SK-N-SH treated with all-trans-retinoic acid at 6 μM for 48 hours (cell line): ENCODE results near the gene GIPC2.

Source experiments
- ARNTL ChIP-seq: fragments of 450-650 bp; formaldehyde crosslinking; IDR thresholded peaks from 2 replicates; pipeline ENCODE4 v1.5.0; 2020; ENCODE audit warnings: low read depth, mild to moderate bottlenecking, moderate library complexity, borderline replicate concordance
- BACH2 ChIP-seq: fragments of 250-450 bp; sonication (Bioruptor Pico); IDR thresholded peaks from 2 replicates; pipeline ENCODE4 v1.9.0; 2021; ENCODE audit warnings: mild to moderate bottlenecking, borderline replicate concordance
- CSDC2 ChIP-seq: fragments of 250-450 bp; sonication (Bioruptor Pico); IDR thresholded peaks from 2 replicates; pipeline ENCODE4 v1.5.0; 2020; ENCODE audit warnings: mild to moderate bottlenecking, moderate library complexity
- ESRRG ChIP-seq: fragments of 250-450 bp; sonication (Bioruptor Pico); IDR thresholded peaks from 2 replicates; pipeline ENCODE4 v1.6.1; 2021; ENCODE audit warnings: mild to moderate bottlenecking
- GLIS3 ChIP-seq: fragments of 250-450 bp; sonication (Bioruptor Pico); IDR thresholded peaks from 2 replicates; pipeline ENCODE4 v1.5.0; 2020; ENCODE audit warnings: mild to moderate bottlenecking, moderate library complexity
- OSR1 ChIP-seq: fragments of 250-450 bp; sonication (Bioruptor Pico); IDR thresholded peaks from 2 replicates; pipeline ENCODE4 v1.8.0; 2022; ENCODE audit warnings: moderate library complexity, mild to moderate bottlenecking, inconsistent platforms
- PATZ1 ChIP-seq: fragments of 250-450 bp; sonication (Bioruptor Pico); IDR thresholded peaks from 2 replicates; pipeline ENCODE4 v1.8.0; 2020; ENCODE audit warnings: mild to moderate bottlenecking, moderate library complexity, borderline replicate concordance
- SNAI2 ChIP-seq: fragments of 250-450 bp; sonication (Bioruptor Pico); IDR thresholded peaks from 2 replicates; pipeline ENCODE4 v1.5.0; 2020; ENCODE audit warnings: mild to moderate bottlenecking, moderate library complexity
- ZC3H10 ChIP-seq: fragments of 250-450 bp; sonication (Bioruptor Pico); IDR thresholded peaks from 2 replicates; pipeline ENCODE4 v1.5.1; 2021; ENCODE audit warnings: mild to moderate bottlenecking, moderate library complexity
- ZFP3 ChIP-seq: fragments of 250-450 bp; sonication (Bioruptor Pico); IDR thresholded peaks from 2 replicates; pipeline ENCODE4 v1.5.0; 2020; ENCODE audit warnings: mild to moderate bottlenecking, moderate library complexity
- ZNF565 ChIP-seq: fragments of 450-650 bp; formaldehyde crosslinking; conservative IDR thresholded peaks from 2 replicates; pipeline ENCODE4 v1.5.0; 2020; ENCODE audit warnings: low read depth, mild to moderate bottlenecking, moderate library complexity
- ZNF70 ChIP-seq: fragments of 450-650 bp; formaldehyde crosslinking; IDR thresholded peaks from 2 replicates; pipeline ENCODE4 v1.5.0; 2020; ENCODE audit warnings: mild to moderate bottlenecking, moderate library complexity
- TF ChIP-seq, protein P1 (sequence below): fragments of 250-450 bp; sonication (Bioruptor Pico); IDR thresholded peaks from 2 replicates; pipeline ENCODE4 v1.5.1; 2020; ENCODE audit warnings: low read depth, mild to moderate bottlenecking, moderate library complexity

GRCh38 chr1:78104322-78104721, 58.6 kb downstream of the GIPC2 start:
- TF ChIP-seq SNAI2 (no peak), PATZ1 (CRISPR knock-in tag) (no peak), ZNF70 (CRISPR knock-in tag) (no peak), ZFP3 (CRISPR knock-in tag) (no peak), GLIS3 (CRISPR knock-in tag) (no peak), ESRRG (no peak), OSR1 (CRISPR knock-in tag) (no peak), ZC3H10 (CRISPR knock-in tag) (no peak), ZNF565 (CRISPR knock-in tag) (no peak), CSDC2 (CRISPR knock-in tag) (no peak), ARNTL (CRISPR knock-in tag) (no peak), BACH2 (CRISPR knock-in tag) (no peak)
- TF ChIP-seq, protein P1, sequence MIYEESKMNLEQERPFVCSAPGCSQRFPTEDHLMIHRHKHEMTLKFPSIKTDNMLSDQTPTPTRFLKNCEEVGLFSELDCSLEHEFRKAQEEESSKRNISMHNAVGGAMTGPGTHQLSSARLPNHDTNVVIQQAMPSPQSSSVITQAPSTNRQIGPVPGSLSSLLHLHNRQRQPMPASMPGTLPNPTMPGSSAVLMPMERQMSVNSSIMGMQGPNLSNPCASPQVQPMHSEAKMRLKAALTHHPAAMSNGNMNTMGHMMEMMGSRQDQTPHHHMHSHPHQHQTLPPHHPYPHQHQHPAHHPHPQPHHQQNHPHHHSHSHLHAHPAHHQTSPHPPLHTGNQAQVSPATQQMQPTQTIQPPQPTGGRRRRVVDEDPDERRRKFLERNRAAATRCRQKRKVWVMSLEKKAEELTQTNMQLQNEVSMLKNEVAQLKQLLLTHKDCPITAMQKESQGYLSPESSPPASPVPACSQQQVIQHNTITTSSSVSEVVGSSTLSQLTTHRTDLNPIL (CRISPR knock-in tag): no peak
